ENCODE data around the gene RAB22A.
A peak's percentile ranks its signal among the peaks of the same experiment; 100 is the strongest.

The RAB22A gene

GRCh38 chr20:58309591-58310290 is at the start of gene RAB22A:
Gene RAB22A (plus strand): TSS chr20:58309715. CDS start chr20:58309977, 262 bp downstream.
- Histone ChIP-seq H3K9ac (ENCODE audit: low read depth, low read length) (peak within 1 kb of the TSS; percentile 94), H3K4me3 (ENCODE audit: low read depth, low read length) (peak within 1 kb of the TSS; percentile 90), H3K36me3 (ENCODE audit: control insufficient read depth, insufficient read depth, low read length) (peaks cover 32% of the 10 kb centered on the region), H3K4me1 (ENCODE audit: control insufficient read depth, insufficient read depth, low read length) (peaks cover 6% of the 10 kb centered on the region), H3K27ac (ENCODE audit: low read depth, low read length) (peak within 1 kb of the TSS; percentile 77), H3K27me3 (ENCODE audit: control insufficient read depth, insufficient read depth, low read length) (no peaks in the 10 kb centered on the region), H3K9me3 (ENCODE audit: control insufficient read depth, insufficient read depth, low read length) (no peaks in the 10 kb centered on the region)

GRCh38 chr20:58260006-58260405 is 49.5 kb upstream of the RAB22A start:
- H3K27me3 ChIP-seq (ENCODE audit: control insufficient read depth, insufficient read depth, low read length), result no peaks in the 10 kb centered on the region
- no peak overlapping the region for H3K9ac ChIP-seq (ENCODE audit: low read depth, low read length)

GRCh38 chr20:58261660-58262059 is 47.9 kb upstream of the RAB22A start:
- peaks cover 15% of the 10 kb centered on the region for H3K4me1 ChIP-seq (ENCODE audit: control insufficient read depth, insufficient read depth, low read length)
- H3K27ac ChIP-seq (ENCODE audit: low read depth, low read length), result no peak overlapping the region
- no peak overlapping the region for H3K9ac ChIP-seq (ENCODE audit: low read depth, low read length)
- no peaks in the 10 kb centered on the region for H3K27me3 ChIP-seq (ENCODE audit: control insufficient read depth, insufficient read depth, low read length)
- no peaks in the 10 kb centered on the region for H3K9me3 ChIP-seq (ENCODE audit: control insufficient read depth, insufficient read depth, low read length)
- no peak overlapping the region for H3K4me3 ChIP-seq (ENCODE audit: low read depth, low read length)
- peaks cover 20% of the 10 kb centered on the region for H3K36me3 ChIP-seq (ENCODE audit: control insufficient read depth, insufficient read depth, low read length)

More at GRCh38 chr20:58260006-58260405, 49.5 kb upstream of the RAB22A start:
- Histone ChIP-seq H3K9me3 (ENCODE audit: control insufficient read depth, insufficient read depth, low read length) (no peaks in the 10 kb centered on the region), H3K4me3 (ENCODE audit: low read depth, low read length) (no peak overlapping the region), H3K27ac (ENCODE audit: low read depth, low read length) (no peak overlapping the region), H3K4me1 (ENCODE audit: control insufficient read depth, insufficient read depth, low read length) (peaks cover 17% of the 10 kb centered on the region), H3K36me3 (ENCODE audit: control insufficient read depth, insufficient read depth, low read length) (peaks cover 13% of the 10 kb centered on the region)

GRCh38 chr20:58264271-58264670 is 45.2 kb upstream of the RAB22A start:
- Histone ChIP-seq H3K4me1 (ENCODE audit: control insufficient read depth, insufficient read depth, low read length) (0 out of 2 replicates have a peak, but pooled peaks cover 2% of the 10 kb centered on the region), H3K27me3 (ENCODE audit: control insufficient read depth, insufficient read depth, low read length) (no peaks in the 10 kb centered on the region), H3K27ac (ENCODE audit: low read depth, low read length) (no peak overlapping the region), H3K9ac (ENCODE audit: low read depth, low read length) (no peak overlapping the region), H3K4me3 (ENCODE audit: low read depth, low read length) (no peak overlapping the region), H3K9me3 (ENCODE audit: control insufficient read depth, insufficient read depth, low read length) (no peaks in the 10 kb centered on the region), H3K36me3 (ENCODE audit: control insufficient read depth, insufficient read depth, low read length) (peaks cover 29% of the 10 kb centered on the region)

DNA sequence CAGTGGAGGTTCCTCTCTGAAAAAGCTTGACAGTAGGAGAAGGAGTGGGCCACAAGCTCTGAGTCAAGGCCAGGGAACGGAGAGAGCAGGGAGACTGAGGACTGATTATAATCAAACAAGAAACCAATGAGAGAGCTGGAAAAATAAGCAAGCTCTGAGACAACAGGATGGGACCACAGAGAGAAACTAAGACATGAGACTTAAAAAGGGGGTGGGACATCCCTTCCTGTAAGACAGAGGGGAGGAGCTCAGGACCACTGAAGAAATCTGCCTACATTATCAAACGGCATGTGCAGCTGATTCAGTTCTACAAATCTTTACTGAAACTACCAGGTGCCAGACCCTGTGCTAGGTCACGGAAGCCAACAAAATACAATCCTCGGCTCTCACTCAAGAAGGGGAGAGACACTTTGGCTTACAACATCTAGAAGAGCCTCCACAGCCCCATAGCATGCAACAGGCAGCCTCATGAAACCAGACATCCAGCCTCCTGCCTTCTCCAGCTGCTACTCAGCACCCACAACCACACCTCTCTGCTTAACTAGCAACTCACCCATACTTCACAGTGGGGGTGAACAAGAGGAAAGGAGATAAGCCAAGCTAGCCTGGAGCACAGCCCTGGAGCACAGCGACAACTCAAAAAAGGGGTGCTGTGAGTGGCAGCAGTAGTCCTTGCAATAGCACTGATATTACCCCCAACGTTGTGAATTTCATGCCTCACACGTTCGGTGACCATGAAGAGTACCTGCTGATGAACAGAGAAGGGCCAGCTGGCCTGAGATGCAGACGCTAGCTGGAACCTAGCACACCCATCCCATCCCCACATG is 41.9 kb upstream of the RAB22A start:
- no peaks in the 10 kb centered on the region for H3K27me3 ChIP-seq (ENCODE audit: control insufficient read depth, insufficient read depth, low read length)
- H3K9ac ChIP-seq (ENCODE audit: low read depth, low read length), result no peak overlapping the region
- no peaks in the 10 kb centered on the region for H3K9me3 ChIP-seq (ENCODE audit: control insufficient read depth, insufficient read depth, low read length)
- peaks cover 49% of the 10 kb centered on the region for H3K36me3 ChIP-seq (ENCODE audit: control insufficient read depth, insufficient read depth, low read length)
- no peak overlapping the region for H3K4me3 ChIP-seq (ENCODE audit: low read depth, low read length)
- H3K27ac ChIP-seq (ENCODE audit: low read depth, low read length), result no peak overlapping the region
- no peaks in the 10 kb centered on the region for H3K4me1 ChIP-seq (ENCODE audit: control insufficient read depth, insufficient read depth, low read length)

- no peaks in the 10 kb centered on the region for H3K9me3 ChIP-seq (ENCODE audit: control insufficient read depth, insufficient read depth, low read length)
- H3K36me3 ChIP-seq (ENCODE audit: control insufficient read depth, insufficient read depth, low read length), result peaks cover 43% of the 10 kb centered on the region
- no peak overlapping the region for H3K4me3 ChIP-seq (ENCODE audit: low read depth, low read length)
- H3K27me3 ChIP-seq (ENCODE audit: control insufficient read depth, insufficient read depth, low read length), result no peaks in the 10 kb centered on the region
- H3K9ac ChIP-seq (ENCODE audit: low read depth, low read length), result no peak overlapping the region
- no peak overlapping the region for H3K27ac ChIP-seq (ENCODE audit: low read depth, low read length)
- H3K4me1 ChIP-seq (ENCODE audit: control insufficient read depth, insufficient read depth, low read length), result no peaks in the 10 kb centered on the region
Measured at GRCh38 chr20:58268421-58268821, 41.1 kb upstream of the RAB22A start.

- no peak overlapping the region for H3K9ac ChIP-seq (ENCODE audit: low read depth, low read length)
- H3K36me3 ChIP-seq (ENCODE audit: control insufficient read depth, insufficient read depth, low read length), result peaks cover 41% of the 10 kb centered on the region
- no peaks in the 10 kb centered on the region for H3K9me3 ChIP-seq (ENCODE audit: control insufficient read depth, insufficient read depth, low read length)
- no peak overlapping the region for H3K27ac ChIP-seq (ENCODE audit: low read depth, low read length)
- H3K4me1 ChIP-seq (ENCODE audit: control insufficient read depth, insufficient read depth, low read length), result no peaks in the 10 kb centered on the region
- no peaks in the 10 kb centered on the region for H3K27me3 ChIP-seq (ENCODE audit: control insufficient read depth, insufficient read depth, low read length)
- H3K4me3 ChIP-seq (ENCODE audit: low read depth, low read length), result no peak overlapping the region
Measured at GRCh38 chr20:58268936-58269619, 40.4 kb upstream of the RAB22A start.

DNA sequence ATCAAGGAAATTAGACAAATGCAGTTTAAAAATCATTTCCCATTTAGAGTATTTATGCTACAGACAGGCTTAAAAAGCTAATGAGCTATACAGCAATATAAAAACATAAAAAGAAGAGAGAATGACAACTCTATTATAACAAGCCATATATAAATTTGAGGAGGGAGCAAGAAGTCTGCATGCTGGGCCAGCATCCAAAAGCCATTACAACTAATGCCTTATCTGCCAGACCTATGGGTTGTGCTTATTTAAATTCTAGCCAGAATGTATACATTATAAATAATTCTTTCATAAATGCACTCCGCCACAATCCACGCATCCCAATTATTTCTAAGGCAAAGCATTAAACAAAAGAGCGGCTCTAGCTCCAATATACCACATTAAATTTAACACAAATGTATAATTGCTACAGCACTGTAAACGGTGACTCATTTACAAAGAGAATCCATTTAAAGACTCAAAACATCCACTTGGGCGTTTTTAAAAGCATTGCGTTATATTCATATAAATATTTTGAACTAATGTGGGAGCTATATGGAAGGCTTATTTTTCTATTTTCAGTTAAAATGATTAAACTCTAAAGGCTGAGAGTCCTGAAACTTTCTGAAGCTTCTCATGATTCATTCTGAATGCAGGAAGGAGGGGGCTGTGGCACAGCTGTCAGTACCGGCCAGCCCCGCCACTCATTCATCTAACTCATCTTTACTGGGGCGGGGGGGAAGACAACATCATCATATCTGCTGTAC is 37.7 kb upstream of the RAB22A start:
- Histone ChIP-seq H3K36me3 (ENCODE audit: control insufficient read depth, insufficient read depth, low read length) (peaks cover 30% of the 10 kb centered on the region), H3K27ac (ENCODE audit: low read depth, low read length) (no peak overlapping the region)

GRCh38 chr20:58274384-58274783 is 35.1 kb upstream of the RAB22A start:
- Histone ChIP-seq H3K27ac (ENCODE audit: low read depth, low read length) (no peak overlapping the region), H3K4me3 (ENCODE audit: low read depth, low read length) (no peak overlapping the region), H3K36me3 (ENCODE audit: control insufficient read depth, insufficient read depth, low read length) (peaks cover 22% of the 10 kb centered on the region), H3K27me3 (ENCODE audit: control insufficient read depth, insufficient read depth, low read length) (no peaks in the 10 kb centered on the region), H3K4me1 (ENCODE audit: control insufficient read depth, insufficient read depth, low read length) (no peaks in the 10 kb centered on the region; the same call in 1 of the 2 replicates), H3K9ac (ENCODE audit: low read depth, low read length) (no peak overlapping the region), H3K9me3 (ENCODE audit: control insufficient read depth, insufficient read depth, low read length) (no peaks in the 10 kb centered on the region)

More for the DNA sequence above, 37.7 kb upstream of the RAB22A start:
- Histone ChIP-seq H3K9me3 (ENCODE audit: control insufficient read depth, insufficient read depth, low read length) (no peaks in the 10 kb centered on the region), H3K27me3 (ENCODE audit: control insufficient read depth, insufficient read depth, low read length) (no peaks in the 10 kb centered on the region), H3K4me1 (ENCODE audit: control insufficient read depth, insufficient read depth, low read length) (no peaks in the 10 kb centered on the region; the same call in 1 of the 2 replicates), H3K4me3 (ENCODE audit: low read depth, low read length) (no peak overlapping the region), H3K9ac (ENCODE audit: low read depth, low read length) (no peak overlapping the region)

DNA sequence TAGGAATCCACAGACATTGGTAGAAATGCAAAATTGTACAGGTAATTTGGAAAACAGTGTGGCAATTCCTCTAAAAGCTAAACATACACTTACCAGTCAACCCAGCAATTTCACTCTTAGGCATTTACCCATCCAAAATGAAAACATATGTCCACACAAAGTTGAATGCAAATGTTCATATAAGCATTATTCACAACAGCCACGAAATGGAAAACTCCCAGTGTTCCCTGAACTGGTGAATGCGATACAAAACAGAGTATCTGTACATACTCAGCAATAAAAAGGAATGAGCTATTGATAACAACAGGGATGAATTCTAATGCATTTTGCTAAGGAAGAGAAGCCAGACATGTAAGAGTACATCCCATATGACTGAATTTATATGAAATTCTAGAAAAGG is 32.4 kb upstream of the RAB22A start:
- H3K9ac ChIP-seq (ENCODE audit: low read depth, low read length), result no peak overlapping the region
- no peaks in the 10 kb centered on the region for H3K27me3 ChIP-seq (ENCODE audit: control insufficient read depth, insufficient read depth, low read length)
- no peak overlapping the region for H3K4me3 ChIP-seq (ENCODE audit: low read depth, low read length)
- peaks cover 3% of the 10 kb centered on the region for H3K36me3 ChIP-seq (ENCODE audit: control insufficient read depth, insufficient read depth, low read length)
- no peaks in the 10 kb centered on the region; the same call in 1 of the 2 replicates for H3K4me1 ChIP-seq (ENCODE audit: control insufficient read depth, insufficient read depth, low read length)
- H3K27ac ChIP-seq (ENCODE audit: low read depth, low read length), result no peak overlapping the region
- no peaks in the 10 kb centered on the region for H3K9me3 ChIP-seq (ENCODE audit: control insufficient read depth, insufficient read depth, low read length)

Measured in HUES48 (cell line).